K562 (cell line): Measurements from ENCODE around the gene CUTA. TPM values are rescaled to one million over a fixed set of nuclear protein-coding genes. Genes with fewer than 3 reads are reported as not detected.

Source experiments
- DDX20 ChIP-seq: fragments of 450-650 bp; IDR thresholded peaks from 2 replicates; pipeline ENCODE4 v1.6.1; 2016; ENCODE audit warnings: missing genetic modification characterization, low read depth, mild to moderate bottlenecking, missing compliant biosample characterization, moderate library complexity
- DIDO1 ChIP-seq: fragments of 450-650 bp; IDR thresholded peaks from 2 replicates; pipeline ENCODE4 v1.6.1; 2016; ENCODE audit warnings: low read depth, missing biosample characterization, missing genetic modification characterization
- ESRRB ChIP-seq: fragments of 250-450 bp; sonication (Bioruptor Pico); IDR thresholded peaks from 2 replicates; pipeline ENCODE4 v1.5.0; 2020; ENCODE audit warnings: mild to moderate bottlenecking, moderate library complexity, borderline replicate concordance
- HMG20A ChIP-seq: fragments of 450-650 bp; formaldehyde crosslinking; conservative IDR thresholded peaks from 2 replicates; pipeline ENCODE4 v1.4.0; 2020; ENCODE audit warnings: mild to moderate bottlenecking, mixed read lengths
- PTBP1 ChIP-seq: fragments of 200-400 bp; formaldehyde crosslinking; IDR thresholded peaks from 2 replicates; pipeline ENCODE4 v1.6.1; 2017; ENCODE audit warnings: low read depth, low read length
- ZBTB34 ChIP-seq: fragments of 250-450 bp; sonication (Bioruptor Pico); IDR thresholded peaks from 2 replicates; pipeline ENCODE4 v1.8.0; 2021; ENCODE audit warnings: mild to moderate bottlenecking, moderate library complexity
- ZNF384 ChIP-seq: IDR thresholded peaks from 2 replicates; pipeline ENCODE4 v1.6.1; 2012; ENCODE audit warnings: low read depth, low read length, improper control_type of control experiment
- ZNF407 ChIP-seq: fragments of 450-650 bp; IDR thresholded peaks from 2 replicates; pipeline ENCODE4 v1.6.1; 2016; ENCODE audit warnings: low read depth
- ZNF780A ChIP-seq: fragments of 250-450 bp; sonication (Bioruptor Pico); IDR thresholded peaks from 2 replicates; pipeline ENCODE4 v1.5.0; 2021; ENCODE audit warnings: mild to moderate bottlenecking
- polyA plus RNA-seq, 8 experiments: library from polyadenylated mRNA; depleted of rRNA in 4 of 8; stranded (reverse) in 5 of 8; unstranded in 3 of 8; fragments of >200 nt; fragmentation: Nextera tagmentation in 2 of 8; fragmentation: Illumina TruSeq in 1 of 8; extraction: Ambion mirVana in 2 of 8; extraction: Trizol in 1 of 8; gene quantifications; 2 replicates each; pipeline versions ENCODE4 v1.2.1 to v1.2.3, GENCODE V29; 2011 to 2014; ENCODE audit warnings: inconsistent platforms in 1 of 8, missing spikeins in 1 of 8
- total RNA-seq, 7 experiments: library from RNA; depleted of rRNA in 6 of 7; stranded (reverse); fragments of >200 nt in 6 of 7; fragmentation: Illumina TruSeq in 2 of 7; extraction: Trizol in 2 of 7; gene quantifications; 2 replicates each; pipeline versions ENCODE4 v1.2.1 to v1.2.3, GENCODE V29; 2011 to 2021; ENCODE audit warnings: low replicate concordance in 1 of 7

The CUTA gene
- total and polyA plus RNA-seq, 9 of the 15 experiments (the other 6 are each of a cell fraction or from before 2014, with no cell fraction given): 166 to 682 (median 310) TPM

GRCh38 chr6:33454009-33454946 is 36.4 kb upstream of the CUTA start, which contains the start of gene ZBTB9 (continued):
- no peak for TF ChIP-seq ZNF780A (CRISPR knock-in tag)
- no peak for TF ChIP-seq ESRRB (CRISPR knock-in tag)
- no peak for TF ChIP-seq ZNF384
- TF ChIP-seq PTBP1: no peak; the same call in 1 of the 2 replicates
- TF ChIP-seq DIDO1 (tag): no peak
- TF ChIP-seq ZNF407: peak; percentile 88
- no peak for TF ChIP-seq ZBTB34 (CRISPR knock-in tag)
- TF ChIP-seq DDX20 (tag): no peak
- TF ChIP-seq HMG20A (CRISPR knock-in tag): no peak
